NOMO-1 (cell line): ENCODE results near the gene R3HDML.

Experiments used
- DNase-seq, 2 experiments: peaks; one replicate each; lab custom pipeline; 2025; ENCODE audit not compliant: unreplicated experiment in 2 of 2; lab: John Stamatoyannopoulos, UW

R3HDML gene

DNA sequence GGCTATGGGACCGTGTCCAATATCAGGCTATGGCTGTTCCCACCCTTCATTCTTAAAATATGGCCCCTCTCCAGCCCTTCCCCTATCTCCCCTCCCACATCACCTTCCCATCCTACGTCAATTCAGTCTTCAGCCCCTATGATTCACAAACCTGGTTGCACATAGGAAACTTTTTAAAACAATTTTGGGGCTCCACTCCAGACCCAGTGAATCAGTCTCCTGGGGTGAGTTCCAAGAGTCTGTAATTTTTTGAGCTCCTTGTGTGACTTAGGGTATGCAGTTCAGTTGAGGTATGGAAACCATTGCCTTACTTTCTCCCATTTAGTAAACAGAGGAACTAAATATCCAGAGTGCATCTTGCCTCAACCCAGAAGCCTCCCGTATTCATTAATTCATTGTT lies 24.2 kb downstream of the R3HDML start:
- DNase-seq: no peak

DNA sequence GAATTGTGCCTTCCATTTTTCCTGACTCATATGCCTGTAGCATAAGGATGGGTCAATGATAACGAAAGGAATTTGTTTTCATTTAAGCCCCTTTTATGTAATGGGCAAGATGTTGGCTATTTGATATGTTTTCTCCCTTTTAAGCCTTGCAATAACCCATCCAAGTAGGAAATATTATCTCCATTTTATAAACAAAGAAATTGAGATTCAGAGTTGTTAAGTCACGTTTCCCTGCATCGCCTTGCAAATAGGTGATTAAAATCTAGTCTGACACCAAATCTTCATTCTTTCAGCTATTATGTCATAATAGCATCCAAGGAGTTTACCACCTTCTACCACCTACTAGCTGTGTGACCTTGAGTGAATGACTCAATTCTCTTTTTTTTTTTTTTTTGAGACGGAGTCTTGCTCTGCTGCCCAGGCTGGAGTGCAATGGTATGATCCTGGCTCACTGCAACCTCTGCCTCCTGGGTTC lies 25.7 kb downstream of the R3HDML start:
- DNase-seq: no peak

GRCh38 chr20:44364068-44364467 lies 27.2 kb downstream of the R3HDML start:
- no peak for DNase-seq

DNA sequence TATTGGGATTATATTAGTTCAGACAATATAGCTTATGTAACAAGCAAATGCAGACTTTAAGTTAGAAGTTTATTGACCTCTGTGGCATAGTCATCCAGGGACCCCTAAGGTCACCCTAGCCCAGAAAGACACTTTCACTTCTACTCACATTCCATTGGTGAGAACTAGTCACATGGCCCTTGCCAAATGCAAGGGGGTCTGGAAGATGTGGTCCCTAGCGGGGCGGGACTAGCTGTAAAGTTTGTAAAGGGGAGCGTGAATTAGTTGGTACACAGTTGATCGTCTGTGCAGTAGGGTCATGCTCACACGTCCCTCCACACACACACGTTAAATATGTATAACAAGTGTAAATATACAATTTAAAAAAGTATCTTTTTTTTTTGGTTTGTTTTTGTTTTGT lies 27.9 kb downstream of the R3HDML start:
- DNase-seq: no peak

GRCh38 chr20:44367746-44368145 lies 30.9 kb downstream of the R3HDML start:
- no peak for DNase-seq

GRCh38 chr20:44370639-44371218 lies 33.9 kb downstream of the R3HDML start:
- DNase-seq: no peak

DNA sequence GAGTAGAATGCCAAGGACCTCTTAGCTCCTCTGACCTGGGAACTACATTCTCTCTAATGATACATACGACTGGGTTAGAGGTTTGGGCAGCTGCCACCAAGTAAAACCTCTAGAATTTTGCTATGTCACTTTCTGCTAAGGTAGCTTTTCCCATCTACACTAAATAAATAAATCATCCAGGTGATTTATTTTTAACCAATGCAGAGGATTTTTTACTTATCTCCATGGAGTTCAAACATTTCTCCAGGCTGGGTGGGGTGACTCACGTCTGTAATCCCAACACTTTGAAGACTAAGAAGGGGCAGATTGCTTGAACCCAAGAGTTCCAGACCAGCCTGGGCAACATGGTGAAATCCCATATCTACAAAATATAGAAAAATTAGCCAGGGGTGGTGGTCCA lies 45.8 kb downstream of the R3HDML start:
- DNase-seq: no peak

DNA sequence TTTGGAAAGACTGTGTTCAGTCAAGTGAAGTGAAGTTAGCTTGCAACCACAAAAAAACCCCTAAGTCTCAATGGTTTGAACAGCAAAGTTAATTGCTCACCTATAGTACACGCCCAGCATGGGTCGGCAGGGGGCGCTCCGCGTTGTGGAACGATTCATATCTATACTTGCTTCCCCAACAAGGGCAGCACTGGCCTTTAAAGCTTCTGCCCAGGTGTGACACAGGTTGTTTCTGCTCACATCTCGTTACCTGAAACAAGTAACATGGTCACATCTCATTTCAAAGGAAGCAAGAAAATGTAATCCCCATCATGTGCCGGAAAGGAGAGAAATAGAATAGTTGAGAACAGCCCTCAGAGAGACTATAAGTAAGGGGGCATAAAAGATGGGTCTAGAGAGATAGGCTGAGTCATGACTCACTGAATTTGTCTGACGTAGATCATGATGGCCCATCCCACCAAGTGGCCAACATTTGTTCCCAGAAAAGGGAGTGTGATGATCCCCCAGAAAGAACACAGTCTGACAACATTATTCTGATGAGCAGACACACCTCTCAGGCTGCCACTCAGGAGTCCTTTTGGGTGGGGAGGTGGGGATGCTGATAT lies 47.7 kb downstream of the R3HDML start:
- DNase-seq: peak; percentile 26 to 63

- DNase-seq: peak; percentile 63 to 72
Observed at GRCh38 chr20:44388466-44389023, 51.7 kb downstream of the R3HDML start.

- no peak for DNase-seq
Observed at GRCh38 chr20:44389871-44390270, 53.0 kb downstream of the R3HDML start.

GRCh38 chr20:44390280-44390679 lies 53.4 kb downstream of the R3HDML start:
- no peak for DNase-seq

- DNase-seq: no peak
Observed at GRCh38 chr20:44392088-44392775, 55.4 kb downstream of the R3HDML start.

DNA sequence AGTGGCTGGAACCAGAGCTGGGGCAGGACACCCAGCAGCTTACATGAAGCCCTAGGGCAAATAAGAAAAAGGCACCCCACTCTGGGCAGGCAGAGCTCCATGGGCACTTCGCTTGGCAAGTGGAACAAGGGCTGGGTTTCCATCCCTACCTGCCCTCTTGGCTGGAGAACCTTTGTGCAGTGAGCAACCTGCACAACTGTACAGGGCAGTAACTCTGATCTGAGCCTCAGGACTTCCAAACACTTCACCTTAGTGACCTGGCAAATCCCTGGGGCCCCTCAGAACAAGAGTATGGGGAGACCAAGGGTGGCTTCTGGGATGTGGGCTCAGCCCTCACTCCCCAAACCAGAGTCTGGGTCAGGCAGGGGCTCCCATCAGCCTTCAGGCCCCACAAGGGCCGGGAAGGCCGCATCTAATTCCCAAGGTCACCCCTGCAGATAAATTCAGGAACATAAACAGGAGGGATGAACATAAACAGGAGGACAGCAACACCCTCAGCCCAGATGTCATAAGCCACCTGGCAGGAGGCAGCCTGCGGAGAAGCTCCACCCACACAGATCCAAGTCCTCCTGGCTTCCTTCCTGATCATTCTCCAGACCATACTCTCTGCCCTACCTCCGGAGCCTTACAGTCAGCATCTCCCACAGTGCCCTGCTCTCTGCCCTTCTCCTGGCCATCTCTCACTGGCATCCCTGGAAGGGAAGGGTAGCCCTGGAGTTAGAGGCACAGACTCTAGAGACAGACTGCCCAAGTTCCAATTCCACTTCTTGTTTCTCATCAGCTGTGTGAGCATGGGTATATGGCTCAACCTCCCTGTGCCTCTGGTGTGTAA lies 56.1 kb downstream of the R3HDML start:
- DNase-seq: no peak

- DNase-seq: no peak
Observed at GRCh38 chr20:44393608-44394451, 57.0 kb downstream of the R3HDML start.

DNA sequence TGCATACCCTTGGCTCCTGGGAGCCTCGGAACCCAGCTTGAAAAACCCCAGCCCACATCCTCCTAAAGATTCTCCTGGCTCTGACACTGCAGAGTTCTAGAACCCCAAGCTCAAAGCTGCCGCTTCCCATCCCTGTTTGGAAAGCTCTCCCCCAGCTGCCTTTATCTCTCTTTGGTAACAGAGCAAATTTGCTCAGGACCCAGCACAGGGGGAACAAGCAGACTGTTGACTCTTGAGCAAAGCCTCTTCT lies 57.5 kb downstream of the R3HDML start:
- no peak for DNase-seq

DNA sequence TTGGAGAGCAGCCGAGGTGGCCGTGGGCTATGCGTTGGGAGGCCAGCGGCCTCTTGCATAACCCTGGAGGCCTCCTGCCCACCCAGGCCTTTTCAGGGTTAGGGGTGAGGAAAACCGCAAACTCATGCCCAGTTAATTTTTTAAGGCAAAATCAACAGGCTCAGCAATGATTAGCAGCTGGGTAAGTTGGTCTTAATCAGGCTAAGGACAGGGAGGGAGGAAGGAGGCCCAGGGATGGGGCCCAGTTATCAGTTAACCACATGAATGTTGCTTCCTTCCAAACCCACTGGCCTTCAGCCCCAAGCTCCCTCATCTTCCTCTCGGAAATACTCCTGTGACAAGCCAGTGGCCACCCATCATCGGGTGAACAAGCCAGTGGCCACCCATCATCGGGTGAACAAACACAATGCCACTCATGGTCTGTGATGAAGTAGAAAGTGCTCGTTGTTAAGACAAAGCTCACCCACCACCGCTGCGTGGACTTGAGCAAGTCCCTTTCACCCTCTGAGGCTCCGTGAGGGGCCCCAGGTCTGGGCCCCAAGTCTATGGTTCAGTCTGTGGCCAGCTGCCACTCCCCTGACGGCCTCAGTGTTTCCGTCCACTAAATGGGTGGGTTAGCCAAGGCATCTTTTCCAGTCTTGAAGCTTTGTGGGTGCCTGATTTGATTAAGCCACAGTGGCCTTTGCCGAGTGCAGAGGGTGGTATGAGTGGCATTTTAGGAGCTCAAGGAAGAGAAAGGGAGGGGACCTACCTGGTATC lies 58.0 kb downstream of the R3HDML start:
- DNase-seq: peak; percentile 46 to 56

GRCh38 chr20:44395461-44396340 lies 58.9 kb downstream of the R3HDML start:
- no peak for DNase-seq

DNA sequence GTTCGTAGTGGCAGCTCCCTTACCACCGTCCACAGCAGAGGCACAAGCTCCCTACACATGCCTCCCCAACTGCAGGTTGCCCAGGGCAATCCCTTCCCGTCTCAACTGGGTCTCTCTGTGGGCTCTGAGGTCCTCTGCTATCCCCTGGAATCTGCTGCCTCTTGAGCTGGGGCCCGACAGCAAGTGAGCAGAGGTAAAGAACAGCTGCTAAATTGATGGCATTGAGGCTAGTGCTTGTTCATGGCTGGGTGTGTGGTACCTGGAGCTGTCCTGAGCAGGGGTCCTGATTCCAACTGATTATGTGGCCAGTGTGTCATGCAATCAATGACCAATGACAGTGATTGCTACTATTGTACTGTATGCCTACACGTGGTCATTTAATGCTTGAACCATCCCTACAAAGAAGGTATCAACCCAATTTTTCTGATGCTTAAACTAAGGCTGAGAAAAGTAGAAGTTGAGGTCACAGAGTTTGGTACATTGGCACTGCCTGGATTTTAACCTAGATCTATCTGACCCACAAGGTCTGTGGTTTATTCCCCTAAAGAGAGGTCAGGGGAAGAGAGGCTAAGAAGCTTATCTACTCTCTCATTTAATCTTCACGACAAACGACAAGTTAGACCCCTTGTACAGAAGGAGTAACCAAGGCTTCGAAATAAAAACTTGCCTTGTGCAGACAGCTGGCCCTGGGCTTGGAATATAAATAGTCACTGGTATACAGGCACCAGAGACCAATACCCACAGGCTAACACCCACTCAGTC lies 59.7 kb downstream of the R3HDML start:
- DNase-seq: no peak
